ENCODE results near the gene SOCS3. TPM values are rescaled to one million over a fixed set of nuclear protein-coding genes. Genes with fewer than 3 reads are reported as not detected.
A peak's percentile ranks its signal among the peaks of the same experiment; 100 is the strongest.

SOCS3 gene
- total RNA-seq, 1 experiment from 2014 or later: 21.7 TPM

DNA sequence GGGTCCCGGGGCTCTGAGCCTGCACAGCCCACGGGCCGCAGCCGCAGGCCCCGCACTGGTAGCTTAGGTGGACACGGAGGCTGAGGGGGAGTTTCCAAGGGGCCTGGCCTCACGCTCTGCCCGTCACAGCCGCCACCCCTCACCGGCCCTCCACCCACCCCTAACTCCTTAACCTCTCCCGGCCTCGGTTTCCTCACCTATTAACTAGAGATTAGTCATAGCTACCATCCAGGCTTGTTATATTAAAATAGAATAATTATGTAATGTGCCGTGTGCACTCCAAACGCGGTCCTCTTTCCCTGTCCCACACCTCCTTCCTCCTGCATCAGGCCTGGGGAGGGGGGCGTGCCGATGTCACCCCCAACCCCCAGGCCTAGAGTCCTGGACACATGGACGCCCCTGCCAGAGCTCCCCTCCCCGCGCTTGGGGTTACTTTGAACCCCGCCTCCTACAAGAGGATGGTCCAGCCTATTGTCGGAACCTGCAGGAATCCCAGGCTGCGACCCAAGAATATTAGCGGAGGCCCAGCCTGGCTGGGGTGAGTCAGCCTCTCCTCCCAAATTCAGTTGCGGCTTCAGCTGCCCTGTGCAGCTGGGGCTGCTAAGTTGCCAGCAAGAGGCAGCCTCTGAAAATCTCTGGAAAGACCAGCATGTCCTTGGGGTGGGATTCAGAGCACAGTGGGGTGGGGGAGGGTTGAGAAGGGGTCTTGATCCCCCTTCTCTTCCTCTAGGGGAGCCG is 17.3 kb downstream of the SOCS3 start:
- intact Hi-C loops (cut with micrococcal nuclease; ENCODE audit: unreplicated experiment): loop anchor here (1.0 kb wide), 1 partner anchor 18 kb away; the partner anchor contains the start of gene SOCS3

DNA sequence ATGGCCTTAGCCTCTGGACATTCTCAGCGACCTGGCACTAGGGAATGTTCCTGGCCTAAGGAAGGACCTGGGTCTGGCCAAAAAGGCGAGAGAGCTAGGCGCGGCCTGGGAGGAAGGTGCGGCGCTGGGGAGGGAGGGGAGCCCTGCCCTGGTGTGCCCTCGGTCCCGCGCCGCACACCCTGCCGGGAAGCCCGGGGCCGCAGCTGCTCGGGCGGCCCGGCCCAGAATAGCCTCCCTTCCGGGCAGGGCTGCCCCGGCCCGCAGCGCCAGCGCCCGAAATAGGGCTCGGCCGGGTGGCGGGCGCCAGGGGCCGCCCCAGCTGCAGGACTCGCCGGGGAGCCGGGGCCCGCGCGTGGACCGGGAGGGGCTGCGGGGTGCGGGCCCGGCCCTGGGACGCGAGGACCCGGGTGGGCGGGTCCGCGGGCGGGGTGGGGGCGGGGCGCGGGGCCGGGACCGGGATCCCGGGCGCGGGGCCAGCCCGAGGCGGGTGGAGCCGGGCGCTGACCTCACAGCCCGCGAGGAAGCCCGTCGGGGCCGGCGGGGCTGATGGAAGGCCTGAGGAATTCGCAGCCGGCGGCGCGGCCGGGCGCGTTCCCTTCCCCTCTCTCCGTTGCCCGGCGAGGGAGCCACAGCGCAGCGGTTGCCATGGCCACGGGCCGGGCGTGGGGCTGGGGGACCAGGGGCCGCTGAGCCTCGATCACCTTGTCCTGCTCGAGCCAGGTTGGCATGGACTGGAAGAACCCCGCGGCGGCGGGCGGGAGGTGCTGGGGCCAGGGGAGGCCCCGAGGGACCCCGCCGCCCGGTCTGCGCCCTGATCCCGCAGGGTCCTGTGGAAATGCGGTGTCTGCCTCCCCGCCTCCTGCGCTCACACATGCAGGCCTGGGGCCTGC is 18.1 kb downstream of the SOCS3 start:
- Histone ChIP-seq H3K4me1 (replicated peaks; ENCODE audit: insufficient read depth) (peaks cover 82% of the 10 kb centered on the region), H3K79me2 (ENCODE audit: low read depth) (peaks cover 3% of the 10 kb centered on the region; the same call in 1 of the 2 replicates), H3K4me3 (peak overlapping the region; percentile 60; the same call in 1 of the 2 replicates), H3K36me3 (ENCODE audit: low read depth) (no peaks in the 10 kb centered on the region), H4K20me1 (ENCODE audit: insufficient read depth) (no peaks in the 10 kb centered on the region), H3K9me3 (ENCODE audit: insufficient read depth, low read depth) (no peaks in the 10 kb centered on the region), H3K27ac (peak overlapping the region; percentile 92), H3K9me2 (ENCODE audit: insufficient read depth) (no peaks in the 10 kb centered on the region), H3K4me2 (peak overlapping the region; percentile 80), H2AFZ (peak overlapping the region; percentile 58; the same call in 1 of the 2 replicates), H3F3A (ENCODE audit: insufficient read depth, low read depth) (peaks cover 61% of the 10 kb centered on the region), H3K27me3 (ENCODE audit: insufficient read depth, low read depth) (no peaks in the 10 kb centered on the region)
- BruUV-seq (replicated peaks): no TSS peak
- no peak for TF ChIP-seq EZH2 (IDR thresholded peaks at IDR 0.05; ENCODE audit: low read depth)
- TF ChIP-seq, protein P1, sequence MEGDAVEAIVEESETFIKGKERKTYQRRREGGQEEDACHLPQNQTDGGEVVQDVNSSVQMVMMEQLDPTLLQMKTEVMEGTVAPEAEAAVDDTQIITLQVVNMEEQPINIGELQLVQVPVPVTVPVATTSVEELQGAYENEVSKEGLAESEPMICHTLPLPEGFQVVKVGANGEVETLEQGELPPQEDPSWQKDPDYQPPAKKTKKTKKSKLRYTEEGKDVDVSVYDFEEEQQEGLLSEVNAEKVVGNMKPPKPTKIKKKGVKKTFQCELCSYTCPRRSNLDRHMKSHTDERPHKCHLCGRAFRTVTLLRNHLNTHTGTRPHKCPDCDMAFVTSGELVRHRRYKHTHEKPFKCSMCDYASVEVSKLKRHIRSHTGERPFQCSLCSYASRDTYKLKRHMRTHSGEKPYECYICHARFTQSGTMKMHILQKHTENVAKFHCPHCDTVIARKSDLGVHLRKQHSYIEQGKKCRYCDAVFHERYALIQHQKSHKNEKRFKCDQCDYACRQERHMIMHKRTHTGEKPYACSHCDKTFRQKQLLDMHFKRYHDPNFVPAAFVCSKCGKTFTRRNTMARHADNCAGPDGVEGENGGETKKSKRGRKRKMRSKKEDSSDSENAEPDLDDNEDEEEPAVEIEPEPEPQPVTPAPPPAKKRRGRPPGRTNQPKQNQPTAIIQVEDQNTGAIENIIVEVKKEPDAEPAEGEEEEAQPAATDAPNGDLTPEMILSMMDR (conservative IDR thresholded peaks at IDR 0.05): no peak
- ChIA-PET POLR2A (ENCODE audit: unreplicated experiment) (interaction anchor here (0.6 to 0.7 kb wide), 3 partner anchors 33 to 82 kb away, joined by 3 to 4 read pairs (median 3); no protein-coding TSS in a partner anchor), CTCF (interaction anchor here (0.5 kb wide), 1 partner anchor 106 kb away, joined by 3 read pairs; no protein-coding TSS in a partner anchor)
- intact Hi-C loops (cut with micrococcal nuclease; ENCODE audit: unreplicated experiment): no loop called here
- DNase-seq: peak; percentile 60 to 83

More for the DNA sequence above, 17.3 kb downstream of the SOCS3 start:
- peak overlapping the region; percentile 92 for H3K27ac ChIP-seq
- POLR2A ChIA-PET (ENCODE audit: unreplicated experiment): interaction anchor here (0.7 kb wide), 3 partner anchors 25 to 41 kb away, joined by 3 read pairs; no protein-coding TSS in a partner anchor
- 0 out of 2 replicates have a peak overlapping the region, but pooled peaks have one; percentile 58 for H2AFZ ChIP-seq
- H3K79me2 ChIP-seq (ENCODE audit: low read depth): peaks cover 3% of the 10 kb centered on the region; the same call in 1 of the 2 replicates
- no peaks in the 10 kb centered on the region for H4K20me1 ChIP-seq (ENCODE audit: insufficient read depth)
- TF ChIP-seq, protein P1 (conservative IDR thresholded peaks at IDR 0.05): no peak
- no peak for TF ChIP-seq EZH2 (IDR thresholded peaks at IDR 0.05; ENCODE audit: low read depth)
- peaks cover 73% of the 10 kb centered on the region for H3K4me1 ChIP-seq (replicated peaks; ENCODE audit: insufficient read depth)
- TSS peak; percentile 25 for BruUV-seq (replicated peaks)
- no peaks in the 10 kb centered on the region for H3K9me3 ChIP-seq (ENCODE audit: insufficient read depth, low read depth)
- no peaks in the 10 kb centered on the region for H3K36me3 ChIP-seq (ENCODE audit: low read depth)
- CTCF ChIA-PET: interaction anchor here (0.5 to 0.6 kb wide), 2 partner anchors 27 to 106 kb away, joined by 3 to 18 read pairs; no protein-coding TSS in a partner anchor
- peak; percentile 53 to 70 for DNase-seq
- peak overlapping the region; percentile 60; the same call in 1 of the 2 replicates for H3K4me3 ChIP-seq
- H3K27me3 ChIP-seq (ENCODE audit: insufficient read depth, low read depth): no peaks in the 10 kb centered on the region
- peak overlapping the region; percentile 80 for H3K4me2 ChIP-seq
- H3F3A ChIP-seq (ENCODE audit: insufficient read depth, low read depth): peaks cover 57% of the 10 kb centered on the region
- H3K9me2 ChIP-seq (ENCODE audit: insufficient read depth): no peaks in the 10 kb centered on the region
